DND-41 (cell line): Measurements from ENCODE around the gene PLD6.

ENCODE experiments used
- ATAC-seq: fragments of 200-7000 bp; cut with Tn5 transposase; 3 replicates; pipeline ENCODE4 v1.9.1; 2021; ENCODE audit warnings: low read depth; ENCODE audit not compliant: insufficient read depth
- DNase-seq: peaks from one replicate; pipeline ENCODE4 v3.0.0-alpha.2; 2020
- H2AFZ ChIP-seq: 2 replicates; pipeline ENCODE4 v1.6.0; 2012; ENCODE audit warnings: low read depth, low read length
- H3K27ac ChIP-seq: 2 replicates; pipeline ENCODE4 v1.5.1; 2012; ENCODE audit warnings: low read length, inconsistent platforms
- H3K27me3 ChIP-seq: fragments of 200-600 bp; sonication (generic); 2 replicates; pipeline ENCODE4 v1.6.0; 2012; ENCODE audit warnings: low read length, mild to moderate bottlenecking, inconsistent platforms; ENCODE audit not compliant: insufficient read depth, poor library complexity
- H3K36me3 ChIP-seq: 2 replicates; pipeline ENCODE4 v1.5.1; 2012; ENCODE audit warnings: low read length, inconsistent platforms; ENCODE audit not compliant: insufficient read depth
- H3K4me1 ChIP-seq: 2 replicates; pipeline ENCODE4 v1.5.1; 2012; ENCODE audit warnings: mild to moderate bottlenecking, low read length; ENCODE audit not compliant: insufficient read depth
- H3K4me2 ChIP-seq: 2 replicates; pipeline ENCODE4 v1.6.0; 2012; ENCODE audit warnings: mild to moderate bottlenecking, moderate library complexity, low read length, inconsistent platforms; ENCODE audit not compliant: insufficient read depth
- H3K4me3 ChIP-seq, 2 experiments: fragments of 200-600 bp in 1 of 2; shearing (Covaris generic) in 1 of 2; 2 replicates each; pipeline ENCODE4 v1.5.1; 2012 to 2016; ENCODE audit warnings: inconsistent platforms in 2 of 2, low read length in 2 of 2, mild to moderate bottlenecking in 2 of 2, low read depth in 1 of 2, moderate library complexity in 1 of 2
- H3K79me2 ChIP-seq: 2 replicates; pipeline ENCODE4 v1.6.0; 2012; ENCODE audit warnings: low read length, inconsistent platforms; ENCODE audit not compliant: insufficient read depth
- H3K9ac ChIP-seq: 2 replicates; pipeline ENCODE4 v1.6.0; 2012; ENCODE audit warnings: low read depth, mild to moderate bottlenecking, inconsistent platforms, low read length, moderate library complexity
- H3K9me3 ChIP-seq: 2 replicates; pipeline ENCODE4 v1.5.1; 2012; ENCODE audit warnings: low read length, moderate library complexity, mild to moderate bottlenecking, inconsistent platforms; ENCODE audit not compliant: insufficient read depth, severe bottlenecking
- H4K20me1 ChIP-seq: 2 replicates; pipeline ENCODE4 v1.6.0; 2012; ENCODE audit warnings: low read length; ENCODE audit not compliant: insufficient read depth
- CTCF ChIP-seq: IDR thresholded peaks from 2 replicates; pipeline ENCODE4 v1.5.1; 2012; ENCODE audit warnings: borderline replicate concordance, low read length, moderate library complexity, mild to moderate bottlenecking; ENCODE audit not compliant: poor library complexity, severe bottlenecking; ENCODE audit errors: extremely low read depth
- EZH2 ChIP-seq: IDR thresholded peaks from 3 replicates; pipeline ENCODE4 v1.6.1; 2012; ENCODE audit warnings: borderline replicate concordance, low read depth, mild to moderate bottlenecking, moderate library complexity, low read length, inconsistent platforms; ENCODE audit not compliant: severe bottlenecking

Gene PLD6

DNA sequence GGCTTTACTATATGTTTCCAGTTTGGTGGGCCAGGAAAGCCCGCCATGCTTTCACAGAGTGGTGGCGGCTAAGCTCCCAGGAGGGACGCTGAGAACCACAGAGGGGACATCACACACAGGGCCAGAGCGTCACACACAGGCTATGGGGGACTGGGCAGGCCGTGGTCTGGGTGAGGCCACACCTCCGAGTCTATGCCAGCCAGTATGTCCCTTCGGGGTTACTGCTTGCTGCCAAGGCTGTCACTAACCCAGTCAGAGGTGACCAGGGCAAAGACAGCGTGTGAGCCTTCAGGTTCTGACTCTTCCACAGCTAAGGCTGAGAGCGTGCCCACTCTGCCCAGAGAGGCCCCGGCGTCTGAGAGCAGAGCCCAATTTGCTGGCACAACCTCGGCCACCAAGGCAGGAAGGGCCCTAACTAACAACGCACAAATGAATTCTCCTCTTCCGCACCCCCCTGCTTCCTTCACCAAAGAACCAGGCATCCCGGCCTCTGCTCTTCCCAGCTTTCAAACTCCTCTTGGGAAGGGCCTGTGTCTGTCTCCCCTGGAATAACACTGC, 2.9 kb downstream of the PLD6 start:
- H3K9ac ChIP-seq, result no peak overlapping the region
- no peak overlapping the region for H3K4me3 ChIP-seq
- H3K27ac ChIP-seq, result no peak overlapping the region
- H3K4me1 ChIP-seq, result peaks cover 32% of the 10 kb centered on the region
- no peak for DNase-seq
- TF ChIP-seq CTCF, result no peak
- no peak for TF ChIP-seq EZH2
- H4K20me1 ChIP-seq, result peaks cover 26% of the 10 kb centered on the region; the same call in 1 of the 2 replicates
- H3K4me2 ChIP-seq, result no peak overlapping the region
- H2AFZ ChIP-seq, result no peak overlapping the region
- H3K36me3 ChIP-seq, result peaks cover 9% of the 10 kb centered on the region
- no peaks in the 10 kb centered on the region for H3K9me3 ChIP-seq
- H3K27me3 ChIP-seq, result no peaks in the 10 kb centered on the region
- ATAC-seq, result no peak
- H3K79me2 ChIP-seq, result peaks cover 8% of the 10 kb centered on the region; the same call in 1 of the 2 replicates

DNA sequence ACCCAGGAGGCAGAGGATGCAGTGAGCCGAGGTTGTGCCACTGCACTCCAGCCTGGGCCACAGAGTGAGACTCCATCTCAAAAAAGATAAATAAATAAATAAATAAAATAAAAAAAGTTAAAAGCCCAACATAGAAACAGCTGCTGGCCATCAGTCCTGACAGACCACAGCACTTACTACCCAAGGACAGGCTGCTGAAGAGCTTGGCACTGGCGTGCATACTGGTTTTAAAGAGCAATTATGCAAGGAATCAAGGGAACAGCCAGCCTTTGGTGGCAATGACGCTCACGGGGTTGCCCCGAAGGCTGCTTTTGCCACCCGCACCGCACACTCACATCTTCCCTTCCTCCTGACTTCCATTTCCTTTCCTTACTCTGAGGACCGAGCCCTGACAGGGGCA, 4.2 kb downstream of the PLD6 start:
- Histone ChIP-seq H3K9ac (no peak overlapping the region), H3K9me3 (no peaks in the 10 kb centered on the region), H3K4me2 (no peak overlapping the region), H3K4me1 (peaks cover 31% of the 10 kb centered on the region), H4K20me1 (peaks cover 26% of the 10 kb centered on the region; the same call in 1 of the 2 replicates), H3K79me2 (peaks cover 8% of the 10 kb centered on the region; the same call in 1 of the 2 replicates), H3K36me3 (peaks cover 9% of the 10 kb centered on the region), H3K27me3 (no peaks in the 10 kb centered on the region), H3K4me3 (no peak overlapping the region), H3K27ac (no peak overlapping the region), H2AFZ (no peak overlapping the region)
- no peak for ATAC-seq
- DNase-seq, result no peak
- no peak for TF ChIP-seq EZH2
- no peak for TF ChIP-seq CTCF

- H3K27me3 ChIP-seq, result no peaks in the 10 kb centered on the region
- H3K4me2 ChIP-seq, result no peak overlapping the region
- TF ChIP-seq EZH2, result no peak
- no peak for TF ChIP-seq CTCF
- H2AFZ ChIP-seq, result no peak overlapping the region
- ATAC-seq (no peak), DNase-seq (no peak)
- H3K9ac ChIP-seq, result no peak overlapping the region
- peaks cover 9% of the 10 kb centered on the region for H3K36me3 ChIP-seq
- H3K4me1 ChIP-seq, result peaks cover 25% of the 10 kb centered on the region
- no peak overlapping the region for H3K4me3 ChIP-seq
- no peaks in the 10 kb centered on the region for H3K9me3 ChIP-seq
- H3K79me2 ChIP-seq, result peaks cover 8% of the 10 kb centered on the region; the same call in 1 of the 2 replicates
- H4K20me1 ChIP-seq, result peaks cover 22% of the 10 kb centered on the region; the same call in 1 of the 2 replicates
- no peak overlapping the region for H3K27ac ChIP-seq
Measured at GRCh38 chr17:17201271-17201670, 4.9 kb downstream of the PLD6 start.
